OCI-LY7 (cell line): Measurements from ENCODE around the gene PCBP3. TPM values are rescaled to one million over a fixed set of nuclear protein-coding genes. Genes with fewer than 3 reads are reported as not detected.

Experiments used
- BruUV-seq: library from RNA; stranded (reverse); fragments of 400-500 nt; replicated peaks from 2 replicates; lab custom pipeline; 2021; lab: Mats Ljungman, UMichigan
- CTCF ChIA-PET: fragments of 300-600 bp; sonication (Branson Sonifier 250); formaldehyde crosslinking; loops from one replicate; lab custom pipeline; 2022; ENCODE audit warnings: antibody characterized with exemption; ENCODE audit not compliant: unreplicated experiment; lab: Charles Lee
- POLR2A ChIA-PET: fragments of 300-600 bp; sonication (Branson Sonifier 250); formaldehyde crosslinking; loops from one replicate; lab custom pipeline; 2022; ENCODE audit warnings: antibody characterized with exemption; lab: Charles Lee
- DNase-seq: peaks from one replicate; pipeline ENCODE4 v3.0.0-alpha.2; 2015; ENCODE audit warnings: low spot score
- H2AFZ ChIP-seq: fragments of 200-600 bp; sonication (generic), shearing (Covaris generic); 2 replicates; pipeline ENCODE4 v1.6.1; 2014; ENCODE audit warnings: mild to moderate bottlenecking, antibody characterized with exemption, low read length, moderate library complexity
- H3K27ac ChIP-seq: fragments of 200-600 bp; sonication (generic); 2 replicates; pipeline ENCODE4 v1.5.1; 2014; ENCODE audit warnings: mixed run types, low read depth, mild to moderate bottlenecking, moderate library complexity, low read length, inconsistent platforms; ENCODE audit not compliant: poor library complexity, severe bottlenecking
- H3K36me3 ChIP-seq: fragments of 200-600 bp; sonication (generic); 2 replicates; pipeline ENCODE4 v1.6.1; 2014; ENCODE audit warnings: mild to moderate bottlenecking, antibody characterized with exemption, low read length, moderate library complexity, mixed read lengths; ENCODE audit not compliant: insufficient read depth
- H3K4me1 ChIP-seq: fragments of 200-600 bp; sonication (generic); 2 replicates; pipeline ENCODE4 v1.5.1; 2014; ENCODE audit warnings: mild to moderate bottlenecking, low read length; ENCODE audit not compliant: insufficient read depth, poor library complexity, severe bottlenecking
- H3K4me2 ChIP-seq: fragments of 200-600 bp; sonication (generic); 2 replicates; pipeline ENCODE4 v1.6.1; 2014; ENCODE audit warnings: mild to moderate bottlenecking, low read length
- H3K4me3 ChIP-seq: fragments of 200-600 bp; sonication (generic); 2 replicates; pipeline ENCODE4 v1.5.1; 2014; ENCODE audit warnings: mild to moderate bottlenecking, low read depth, low read length; ENCODE audit not compliant: poor library complexity, severe bottlenecking
- H3K79me2 ChIP-seq: fragments of 200-600 bp; sonication (generic); 2 replicates; pipeline ENCODE4 v1.6.1; 2016; ENCODE audit warnings: low read depth, mild to moderate bottlenecking, low read length, moderate library complexity, mixed read lengths; ENCODE audit not compliant: insufficient read depth
- H3K9me2 ChIP-seq: fragments of 200-600 bp; sonication (generic); 2 replicates; pipeline ENCODE4 v1.6.1; 2016; ENCODE audit warnings: mild to moderate bottlenecking, low read length, mixed read lengths; ENCODE audit not compliant: insufficient read depth
- H3K9me3 ChIP-seq: fragments of 200-600 bp; sonication (generic); 2 replicates; pipeline ENCODE4 v1.6.1; 2014; ENCODE audit warnings: mild to moderate bottlenecking, mixed run types, low read length, mixed read lengths
- H4K20me1 ChIP-seq: fragments of 200-600 bp; sonication (generic); 2 replicates; pipeline ENCODE4 v1.6.1; 2014; ENCODE audit warnings: mild to moderate bottlenecking, antibody characterized with exemption, low read length, moderate library complexity, mixed read lengths; ENCODE audit not compliant: insufficient read depth
- EZH2phosphoT487 ChIP-seq: fragments of 200-600 bp; sonication (generic); IDR thresholded peaks from 2 replicates; pipeline ENCODE4 v1.6.1; 2018; ENCODE audit warnings: low read depth, borderline replicate concordance, mild to moderate bottlenecking, mixed run types, antibody characterized with exemption, low read length, moderate library complexity, mixed read lengths
- intact Hi-C: fragments of 100-400 bp; cut with micrococcal nuclease; formaldehyde crosslinking; loops from one replicate; pipeline ENCODE4 v1.10.0; 2022; ENCODE audit not compliant: unreplicated experiment
- total RNA-seq, 2 experiments: library from RNA; depleted of rRNA in 1 of 2; stranded (reverse); fragments of >200 nt in 1 of 2; shearing (Covaris generic) in 1 of 2; gene quantifications; 2 replicates each; pipeline ENCODE4 v1.2.3, GENCODE V29; 2014 to 2022
- TF ChIP-seq, protein P1 (sequence below): fragments of 200-600 bp; sonication (generic); conservative IDR thresholded peaks from 2 replicates; pipeline ENCODE4 v1.5.1; 2014; ENCODE audit warnings: mild to moderate bottlenecking, antibody characterized with exemption, low read length, moderate library complexity, mixed read lengths

PCBP3 gene
- total RNA-seq, 2 experiments from 2014 or later = 0.61 TPM; not detected in 1

- no peaks in the 10 kb centered on the region for H3K9me3 ChIP-seq
- H3K4me3 ChIP-seq = no peak overlapping the region
- no peaks in the 10 kb centered on the region for H3K79me2 ChIP-seq
- BruUV-seq = no TSS peak
- H3K9me2 ChIP-seq = no peaks in the 10 kb centered on the region
- no peak overlapping the region for H3K4me2 ChIP-seq
- no peaks in the 10 kb centered on the region for H4K20me1 ChIP-seq
- intact Hi-C loops = no loop called here
- no peak for DNase-seq
- POLR2A ChIA-PET = no interaction called here
- H3K27ac ChIP-seq = no peak overlapping the region
- CTCF ChIA-PET = no interaction called here
- TF ChIP-seq EZH2phosphoT487 = no peak
- TF ChIP-seq, protein P1, sequence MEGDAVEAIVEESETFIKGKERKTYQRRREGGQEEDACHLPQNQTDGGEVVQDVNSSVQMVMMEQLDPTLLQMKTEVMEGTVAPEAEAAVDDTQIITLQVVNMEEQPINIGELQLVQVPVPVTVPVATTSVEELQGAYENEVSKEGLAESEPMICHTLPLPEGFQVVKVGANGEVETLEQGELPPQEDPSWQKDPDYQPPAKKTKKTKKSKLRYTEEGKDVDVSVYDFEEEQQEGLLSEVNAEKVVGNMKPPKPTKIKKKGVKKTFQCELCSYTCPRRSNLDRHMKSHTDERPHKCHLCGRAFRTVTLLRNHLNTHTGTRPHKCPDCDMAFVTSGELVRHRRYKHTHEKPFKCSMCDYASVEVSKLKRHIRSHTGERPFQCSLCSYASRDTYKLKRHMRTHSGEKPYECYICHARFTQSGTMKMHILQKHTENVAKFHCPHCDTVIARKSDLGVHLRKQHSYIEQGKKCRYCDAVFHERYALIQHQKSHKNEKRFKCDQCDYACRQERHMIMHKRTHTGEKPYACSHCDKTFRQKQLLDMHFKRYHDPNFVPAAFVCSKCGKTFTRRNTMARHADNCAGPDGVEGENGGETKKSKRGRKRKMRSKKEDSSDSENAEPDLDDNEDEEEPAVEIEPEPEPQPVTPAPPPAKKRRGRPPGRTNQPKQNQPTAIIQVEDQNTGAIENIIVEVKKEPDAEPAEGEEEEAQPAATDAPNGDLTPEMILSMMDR = no peak
- H3K36me3 ChIP-seq = no peaks in the 10 kb centered on the region
- H3K4me1 ChIP-seq = peaks cover 5% of the 10 kb centered on the region
- no peak overlapping the region for H2AFZ ChIP-seq
These were observed 26.3 kb upstream of the PCBP3 start for GRCh38 chr21:45617021-45617921.

DNA sequence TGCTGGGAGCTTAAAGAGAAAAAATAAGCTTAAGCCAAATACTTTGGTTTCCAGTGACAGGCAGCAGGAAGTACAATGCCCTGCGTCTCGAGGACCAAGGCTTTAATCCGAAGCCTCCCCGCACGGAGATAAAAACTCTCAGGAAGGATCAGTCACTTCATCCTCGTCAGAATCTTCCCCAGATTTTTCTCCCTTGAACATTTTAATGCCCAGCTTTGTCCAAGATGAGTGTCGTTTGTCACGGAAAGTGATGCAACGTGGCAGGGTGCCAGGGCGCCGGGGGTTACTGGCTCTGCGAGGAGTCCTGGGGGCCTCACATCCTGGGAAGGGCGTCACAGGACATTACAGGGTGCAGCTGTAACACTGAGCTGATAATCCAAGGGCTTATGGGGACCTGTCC lies 25.2 kb upstream of the PCBP3 start:
- Histone ChIP-seq H4K20me1 (no peaks in the 10 kb centered on the region), H3K4me2 (no peak overlapping the region), H3K9me3 (no peaks in the 10 kb centered on the region), H2AFZ (no peak overlapping the region), H3K79me2 (no peaks in the 10 kb centered on the region), H3K4me3 (no peak overlapping the region), H3K4me1 (peaks cover 5% of the 10 kb centered on the region), H3K9me2 (no peaks in the 10 kb centered on the region), H3K27ac (no peak overlapping the region), H3K36me3 (no peaks in the 10 kb centered on the region)
- ChIA-PET CTCF (no interaction called here), POLR2A (no interaction called here)
- BruUV-seq = no TSS peak
- DNase-seq = no peak
- intact Hi-C loops = no loop called here
- no peak for TF ChIP-seq EZH2phosphoT487
- TF ChIP-seq, protein P1 = no peak

DNA sequence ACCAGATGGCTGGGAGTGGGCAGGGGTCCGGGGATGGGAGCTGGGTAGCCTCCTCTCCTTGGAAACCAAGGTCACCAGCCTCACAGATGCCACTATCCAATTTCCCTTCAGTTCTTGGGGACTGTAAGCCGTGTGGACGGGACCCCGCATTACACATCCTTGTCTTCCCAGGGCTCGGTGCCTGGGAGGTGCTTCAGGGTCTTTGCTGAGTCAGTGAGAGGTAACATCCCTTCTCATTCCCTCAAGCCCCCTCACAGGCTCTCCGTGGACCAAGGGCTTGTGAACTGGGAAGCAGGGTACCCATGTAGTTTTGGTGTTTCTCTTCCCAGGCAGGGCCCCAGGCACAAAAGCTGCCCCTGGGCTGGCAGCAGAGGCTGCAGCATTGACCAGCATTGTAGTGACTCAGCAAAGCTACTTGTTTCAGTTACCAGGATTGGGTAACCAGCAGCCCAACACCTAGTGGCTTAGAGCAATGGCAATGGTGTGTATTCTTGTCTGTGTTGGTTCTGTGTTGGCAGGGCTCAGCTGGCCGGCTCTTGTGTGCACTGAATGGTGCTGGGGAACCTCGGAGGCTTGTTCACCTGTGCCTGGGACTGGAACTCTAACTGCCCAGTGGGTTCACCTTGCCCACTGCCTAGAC lies 24.6 kb upstream of the PCBP3 start:
- peaks cover 5% of the 10 kb centered on the region for H3K4me1 ChIP-seq
- TF ChIP-seq EZH2phosphoT487 = no peak
- TF ChIP-seq, protein P1 = no peak
- H3K9me3 ChIP-seq = no peaks in the 10 kb centered on the region
- H2AFZ ChIP-seq = no peak overlapping the region
- no peak overlapping the region for H3K27ac ChIP-seq
- DNase-seq = no peak
- BruUV-seq = no TSS peak
- H3K79me2 ChIP-seq = no peaks in the 10 kb centered on the region
- ChIA-PET CTCF (no interaction called here), POLR2A (no interaction called here)
- H3K36me3 ChIP-seq = no peaks in the 10 kb centered on the region
- H4K20me1 ChIP-seq = no peaks in the 10 kb centered on the region
- no peak overlapping the region for H3K4me2 ChIP-seq
- no peaks in the 10 kb centered on the region for H3K9me2 ChIP-seq
- H3K4me3 ChIP-seq = no peak overlapping the region
- intact Hi-C loops = no loop called here
